ENCODE measurements around the gene PTPN12.

- TF ChIP-seq, protein P1, sequence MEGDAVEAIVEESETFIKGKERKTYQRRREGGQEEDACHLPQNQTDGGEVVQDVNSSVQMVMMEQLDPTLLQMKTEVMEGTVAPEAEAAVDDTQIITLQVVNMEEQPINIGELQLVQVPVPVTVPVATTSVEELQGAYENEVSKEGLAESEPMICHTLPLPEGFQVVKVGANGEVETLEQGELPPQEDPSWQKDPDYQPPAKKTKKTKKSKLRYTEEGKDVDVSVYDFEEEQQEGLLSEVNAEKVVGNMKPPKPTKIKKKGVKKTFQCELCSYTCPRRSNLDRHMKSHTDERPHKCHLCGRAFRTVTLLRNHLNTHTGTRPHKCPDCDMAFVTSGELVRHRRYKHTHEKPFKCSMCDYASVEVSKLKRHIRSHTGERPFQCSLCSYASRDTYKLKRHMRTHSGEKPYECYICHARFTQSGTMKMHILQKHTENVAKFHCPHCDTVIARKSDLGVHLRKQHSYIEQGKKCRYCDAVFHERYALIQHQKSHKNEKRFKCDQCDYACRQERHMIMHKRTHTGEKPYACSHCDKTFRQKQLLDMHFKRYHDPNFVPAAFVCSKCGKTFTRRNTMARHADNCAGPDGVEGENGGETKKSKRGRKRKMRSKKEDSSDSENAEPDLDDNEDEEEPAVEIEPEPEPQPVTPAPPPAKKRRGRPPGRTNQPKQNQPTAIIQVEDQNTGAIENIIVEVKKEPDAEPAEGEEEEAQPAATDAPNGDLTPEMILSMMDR (conservative IDR thresholded peaks at IDR 0.05) = no peak
- no peak for TF ChIP-seq EZH2 (IDR thresholded peaks at IDR 0.05; ENCODE audit: low read depth)
Measured at GRCh38 chr7:77528368-77528767, 8.7 kb upstream of the PTPN12 start.

Data from PC-9 (cell line).